HG03460 (cell line): Measurements from ENCODE around the gene CTNNA3.
"Not testable (repeated sequence)": the region's sequence is repeated elsewhere in the genome, so short reads cannot be mapped to it uniquely, and the experiment has no call there.

Source experiments
- ATAC-seq: cut with Tn5 transposase; IDR thresholded peaks from one replicate; pipeline ENCODE4 v1.9.1; 2021; ENCODE audit not compliant: unreplicated experiment

Gene CTNNA3

GRCh38 chr10:67696029-67696428 is at the start of gene CTNNA3:
Gene CTNNA3 (minus strand): TSS chr10:67696195.
- ATAC-seq: no peak

GRCh38 chr10:67735430-67735829 is 39.4 kb upstream of the CTNNA3 start:
- no peak for ATAC-seq

- no peak for ATAC-seq
Observed at GRCh38 chr10:67733511-67733910, 37.5 kb upstream of the CTNNA3 start.

- no peak for ATAC-seq
Observed at GRCh38 chr10:67725567-67725966, 29.6 kb upstream of the CTNNA3 start.

- ATAC-seq: no peak
Observed at GRCh38 chr10:67723601-67724000, 27.6 kb upstream of the CTNNA3 start.

GRCh38 chr10:67722113-67722512 is 26.1 kb upstream of the CTNNA3 start:
- peak; percentile 79 for ATAC-seq

- not testable (repeated sequence) for ATAC-seq
Observed at GRCh38 chr10:67716455-67716854, 20.5 kb upstream of the CTNNA3 start.

GRCh38 chr10:67705921-67706320 is 9.9 kb upstream of the CTNNA3 start:
- ATAC-seq: no peak

GRCh38 chr10:67699613-67700270 is 3.7 kb upstream of the CTNNA3 start:
- not testable (repeated sequence) for ATAC-seq

GRCh38 chr10:67698164-67698563 is 2.2 kb upstream of the CTNNA3 start:
- ATAC-seq: no peak

- peak; percentile 75 for ATAC-seq
Observed at GRCh38 chr10:67697724-67698131, 1.7 kb upstream of the CTNNA3 start.

GRCh38 chr10:67696679-67697078 is 684 bp upstream of the CTNNA3 start:
- no peak for ATAC-seq

GRCh38 chr10:67695555-67695954 is 440 bp downstream of the CTNNA3 start:
- no peak for ATAC-seq

- ATAC-seq: not testable (repeated sequence)
Observed at GRCh38 chr10:67691861-67692260, 4.1 kb downstream of the CTNNA3 start.

GRCh38 chr10:67690540-67690939 is 5.5 kb downstream of the CTNNA3 start:
- ATAC-seq: not testable (repeated sequence)

GRCh38 chr10:67684140-67684539 is 11.9 kb downstream of the CTNNA3 start:
- not testable (repeated sequence) for ATAC-seq

GRCh38 chr10:67678335-67678974 is 17.5 kb downstream of the CTNNA3 start:
- ATAC-seq: no peak

GRCh38 chr10:67676208-67676825 is 19.7 kb downstream of the CTNNA3 start:
- no peak for ATAC-seq

- no peak for ATAC-seq
Observed at GRCh38 chr10:67670401-67670800, 25.6 kb downstream of the CTNNA3 start.

GRCh38 chr10:67669978-67670377 is 26.0 kb downstream of the CTNNA3 start:
- ATAC-seq: no peak

- ATAC-seq: no peak
Observed at GRCh38 chr10:67668448-67668847, 27.5 kb downstream of the CTNNA3 start.

GRCh38 chr10:67667035-67667425 is 29.0 kb downstream of the CTNNA3 start:
- no peak for ATAC-seq
